WTC11 (cell line): ENCODE results near the gene INPP5A. TPM values are rescaled to one million over a fixed set of nuclear protein-coding genes. Genes with fewer than 3 reads are reported as not detected.
"Not testable (repeated sequence)": the region's sequence is repeated elsewhere in the genome, so short reads cannot be mapped to it uniquely, and the experiment has no call there.

Experiments used
- ATAC-seq: fragments of 200-7000 bp; cut with Tn5 transposase; 2 replicates; pipeline ENCODE4 v1.10.0; 2021; ENCODE audit warnings: mild to moderate bottlenecking, moderate library complexity
- CTCF ChIA-PET: fragments of 300-600 bp; sonication (Branson Sonifier 250); formaldehyde crosslinking; loops from one replicate; lab custom pipeline; 2021; ENCODE audit warnings: antibody characterized with exemption; lab: Charles Lee
- POLR2A ChIA-PET: fragments of 350-600 bp; sonication (Branson Sonifier 250); formaldehyde crosslinking; loops from one replicate; lab custom pipeline; 2021; ENCODE audit warnings: antibody characterized with exemption; lab: Charles Lee
- DNase-seq: peaks from one replicate; pipeline ENCODE4 v3.0.0; 2021; ENCODE audit warnings: low spot score
- H3K27ac Mint-ChIP-seq: 2 replicates; pipeline ENCODE4 v1.8.0; 2021; ENCODE audit warnings: mixed read lengths
- H3K27me3 Mint-ChIP-seq: 2 replicates; pipeline ENCODE4 v1.8.0; 2021; ENCODE audit warnings: low read depth, mild to moderate bottlenecking, moderate library complexity, mixed read lengths
- H3K36me3 Mint-ChIP-seq: 2 replicates; pipeline ENCODE4 v1.8.0; 2021; ENCODE audit warnings: mixed read lengths
- H3K4me1 Mint-ChIP-seq: 2 replicates; pipeline ENCODE4 v1.8.0; 2022; ENCODE audit warnings: mixed read lengths
- H3K4me3 Mint-ChIP-seq: 2 replicates; pipeline ENCODE4 v1.8.0; 2021; ENCODE audit warnings: mild to moderate bottlenecking, moderate library complexity, mixed read lengths
- H3K9me3 Mint-ChIP-seq: 2 replicates; pipeline ENCODE4 v1.8.0; 2021; ENCODE audit warnings: mixed read lengths
- FOXJ3 ChIP-seq: sonication (generic); formaldehyde crosslinking; IDR thresholded peaks from 2 replicates; pipeline ENCODE4 v1.9.0; 2021; ENCODE audit warnings: missing genetic modification reagents, mild to moderate bottlenecking, borderline replicate concordance
- GTF2I ChIP-seq: fragments of 250-450 bp; sonication (Bioruptor Pico); conservative IDR thresholded peaks from 2 replicates; pipeline ENCODE4 v1.4.0; 2021; ENCODE audit warnings: mild to moderate bottlenecking
- NFYB ChIP-seq: sonication (generic); formaldehyde crosslinking; conservative IDR thresholded peaks from 2 replicates; pipeline ENCODE4 v1.8.0; 2022; ENCODE audit warnings: low read depth, missing genetic modification reagents
- NR3C1 ChIP-seq: sonication (generic); formaldehyde crosslinking; conservative IDR thresholded peaks from 2 replicates; pipeline ENCODE4 v1.8.1; 2023; ENCODE audit warnings: low read depth, mild to moderate bottlenecking, missing genetic modification reagents
- RORB ChIP-seq: fragments of 250-450 bp; sonication (Bioruptor Pico); IDR thresholded peaks from 2 replicates; pipeline ENCODE4 v1.9.0; 2021; ENCODE audit warnings: mild to moderate bottlenecking
- ZBTB21 ChIP-seq: sonication (generic); formaldehyde crosslinking; IDR thresholded peaks from 2 replicates; pipeline ENCODE4 v1.8.1; 2023; ENCODE audit warnings: mild to moderate bottlenecking, missing genetic modification reagents, borderline replicate concordance
- ZBTB43 ChIP-seq: sonication (generic); formaldehyde crosslinking; IDR thresholded peaks from 2 replicates; pipeline ENCODE4 v1.8.1; 2023; ENCODE audit warnings: mild to moderate bottlenecking, missing genetic modification reagents
- ZNF121 ChIP-seq: sonication (generic); formaldehyde crosslinking; IDR thresholded peaks from 2 replicates; pipeline ENCODE4 v1.8.0; 2023; ENCODE audit warnings: missing genetic modification reagents
- ZNF219 ChIP-seq: sonication (generic); formaldehyde crosslinking; IDR thresholded peaks from 2 replicates; pipeline ENCODE4 v1.8.0; 2023; ENCODE audit warnings: missing genetic modification reagents, mild to moderate bottlenecking, borderline replicate concordance
- total RNA-seq: library from RNA; stranded (reverse); gene quantifications from 3 replicates; pipeline ENCODE4 v1.2.3, GENCODE V29; 2021
- TF ChIP-seq, protein P1 (sequence below): sonication (generic); formaldehyde crosslinking; IDR thresholded peaks from 2 replicates; pipeline ENCODE4 v1.8.0; 2022; ENCODE audit warnings: missing genetic modification reagents

The INPP5A gene
- total RNA-seq, 1 experiment from 2014 or later, result 22.1 TPM

DNA sequence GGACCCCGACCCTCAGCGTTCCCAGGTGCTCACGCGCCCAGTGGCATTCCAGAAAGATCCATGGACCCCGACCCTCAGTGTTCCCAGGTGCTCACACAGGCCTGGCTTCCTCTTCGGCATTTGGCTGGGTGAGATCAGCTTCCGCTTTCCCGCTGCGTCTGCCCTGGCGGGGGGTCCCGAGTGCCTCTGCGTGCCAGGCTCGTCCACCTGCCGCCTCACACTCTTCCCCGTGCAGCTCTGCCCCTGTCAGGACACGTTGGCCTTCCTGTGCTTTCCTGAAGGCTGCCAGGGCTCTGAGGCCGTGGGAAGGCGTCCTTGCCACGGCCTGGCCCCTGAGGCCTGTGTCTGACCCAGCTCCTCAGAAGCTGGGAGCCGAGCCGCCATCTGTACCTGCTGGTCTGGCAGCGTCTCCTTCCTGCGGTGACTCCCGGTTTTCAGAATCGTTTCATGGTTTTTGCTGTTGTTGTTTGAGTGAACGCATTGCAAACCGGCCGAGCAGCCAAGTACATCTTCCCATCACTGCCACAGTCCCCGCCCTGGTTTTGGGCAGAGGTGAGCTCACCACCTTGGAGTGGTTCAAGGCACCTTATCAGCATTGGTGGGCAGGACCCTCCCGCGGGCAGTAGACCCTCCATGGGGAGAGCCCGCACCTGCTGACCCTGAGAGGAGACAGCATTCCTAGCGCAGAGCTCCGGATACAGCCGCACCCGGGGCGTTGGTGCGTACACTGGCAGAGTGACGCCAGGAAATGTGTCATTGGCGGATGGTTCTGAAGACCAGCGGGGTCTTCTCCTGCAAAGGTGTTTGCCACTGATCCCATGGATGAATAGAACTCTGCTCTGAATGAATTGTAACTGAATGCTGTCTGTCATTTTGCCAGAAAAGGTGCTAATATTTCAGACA lies 231.0 kb downstream of the INPP5A start (continued):
- TF ChIP-seq RORB (CRISPR knock-in tag) (no peak), GTF2I (CRISPR knock-in tag) (no peak), ZBTB43 (CRISPR knock-in tag) (no peak)
- TF ChIP-seq, all 79 proteins: peak for 0

- ATAC-seq (no peak), DNase-seq (no peak)
- no peaks in the 10 kb centered on the region for H3K27me3 Mint-ChIP-seq
- no peak overlapping the region for H3K4me3 Mint-ChIP-seq
- ChIA-PET CTCF (no interaction called here), POLR2A (no interaction called here)
- TF ChIP-seq NR3C1 (CRISPR knock-in tag) (no peak), NFYB (CRISPR knock-in tag) (no peak), FOXJ3 (CRISPR knock-in tag) (no peak), ZNF219 (CRISPR knock-in tag) (no peak), ZBTB21 (CRISPR knock-in tag) (no peak)
- peaks cover 21% of the 10 kb centered on the region for H3K36me3 Mint-ChIP-seq
- no peak overlapping the region for H3K27ac Mint-ChIP-seq
- H3K9me3 Mint-ChIP-seq, result peaks cover 14% of the 10 kb centered on the region
- H3K4me1 Mint-ChIP-seq, result no peaks in the 10 kb centered on the region
Measured at GRCh38 chr10:132770061-132771021, 232.8 kb downstream of the INPP5A start.

GRCh38 chr10:132772816-132773215 lies 235.2 kb downstream of the INPP5A start:
- ATAC-seq, DNase-seq, CTCF ChIA-PET, H3K4me3 Mint-ChIP-seq, H3K4me1 Mint-ChIP-seq, H3K27ac Mint-ChIP-seq, POLR2A ChIA-PET, H3K27me3 Mint-ChIP-seq: not testable (repeated sequence)
- H3K9me3 Mint-ChIP-seq, result peaks cover 11% of the 10 kb centered on the region
- H3K36me3 Mint-ChIP-seq, result peaks cover 16% of the 10 kb centered on the region

DNA sequence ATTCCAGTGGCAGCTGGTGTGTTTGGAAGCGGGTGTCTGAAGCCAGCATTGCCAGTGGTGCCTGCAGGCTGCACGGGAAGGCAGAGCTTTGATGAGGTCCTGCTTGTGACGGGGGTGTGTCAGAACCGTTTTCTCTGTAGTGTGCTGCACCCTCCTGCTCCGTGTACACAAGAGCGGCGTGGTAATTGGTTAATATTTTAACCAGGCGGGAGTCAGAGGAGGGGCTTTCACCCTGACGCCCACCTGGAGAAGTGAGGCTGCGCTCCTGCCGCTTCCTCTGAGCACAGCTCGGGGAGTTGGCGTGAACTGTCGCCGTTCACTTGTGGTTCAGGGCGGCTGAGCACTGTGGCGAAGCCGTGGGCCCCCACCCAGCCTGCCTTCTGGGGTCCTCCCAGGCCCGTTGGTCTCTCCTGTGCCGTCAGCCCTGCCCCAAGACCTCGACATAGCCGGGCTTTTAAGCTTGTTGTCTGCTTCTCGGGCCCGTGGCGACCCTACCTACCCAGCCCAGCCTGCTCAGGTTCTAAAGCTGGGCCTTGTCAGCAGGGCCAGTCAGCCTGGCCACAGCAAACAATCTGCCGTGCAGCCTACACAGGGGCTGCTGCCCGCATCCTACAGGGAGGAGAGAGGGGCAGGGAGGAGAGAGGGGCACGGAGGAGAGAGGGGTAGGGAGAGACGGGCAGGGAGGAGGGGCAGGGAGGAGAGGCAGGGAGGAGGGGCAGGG lies 236.8 kb downstream of the INPP5A start:
- Mint-ChIP-seq H3K27me3 (no peaks in the 10 kb centered on the region), H3K9me3 (peaks cover 11% of the 10 kb centered on the region), H3K4me3 (no peak overlapping the region), H3K27ac (no peak overlapping the region), H3K36me3 (peaks cover 16% of the 10 kb centered on the region), H3K4me1 (no peaks in the 10 kb centered on the region)
- no peak for ATAC-seq
- TF ChIP-seq, protein P1, sequence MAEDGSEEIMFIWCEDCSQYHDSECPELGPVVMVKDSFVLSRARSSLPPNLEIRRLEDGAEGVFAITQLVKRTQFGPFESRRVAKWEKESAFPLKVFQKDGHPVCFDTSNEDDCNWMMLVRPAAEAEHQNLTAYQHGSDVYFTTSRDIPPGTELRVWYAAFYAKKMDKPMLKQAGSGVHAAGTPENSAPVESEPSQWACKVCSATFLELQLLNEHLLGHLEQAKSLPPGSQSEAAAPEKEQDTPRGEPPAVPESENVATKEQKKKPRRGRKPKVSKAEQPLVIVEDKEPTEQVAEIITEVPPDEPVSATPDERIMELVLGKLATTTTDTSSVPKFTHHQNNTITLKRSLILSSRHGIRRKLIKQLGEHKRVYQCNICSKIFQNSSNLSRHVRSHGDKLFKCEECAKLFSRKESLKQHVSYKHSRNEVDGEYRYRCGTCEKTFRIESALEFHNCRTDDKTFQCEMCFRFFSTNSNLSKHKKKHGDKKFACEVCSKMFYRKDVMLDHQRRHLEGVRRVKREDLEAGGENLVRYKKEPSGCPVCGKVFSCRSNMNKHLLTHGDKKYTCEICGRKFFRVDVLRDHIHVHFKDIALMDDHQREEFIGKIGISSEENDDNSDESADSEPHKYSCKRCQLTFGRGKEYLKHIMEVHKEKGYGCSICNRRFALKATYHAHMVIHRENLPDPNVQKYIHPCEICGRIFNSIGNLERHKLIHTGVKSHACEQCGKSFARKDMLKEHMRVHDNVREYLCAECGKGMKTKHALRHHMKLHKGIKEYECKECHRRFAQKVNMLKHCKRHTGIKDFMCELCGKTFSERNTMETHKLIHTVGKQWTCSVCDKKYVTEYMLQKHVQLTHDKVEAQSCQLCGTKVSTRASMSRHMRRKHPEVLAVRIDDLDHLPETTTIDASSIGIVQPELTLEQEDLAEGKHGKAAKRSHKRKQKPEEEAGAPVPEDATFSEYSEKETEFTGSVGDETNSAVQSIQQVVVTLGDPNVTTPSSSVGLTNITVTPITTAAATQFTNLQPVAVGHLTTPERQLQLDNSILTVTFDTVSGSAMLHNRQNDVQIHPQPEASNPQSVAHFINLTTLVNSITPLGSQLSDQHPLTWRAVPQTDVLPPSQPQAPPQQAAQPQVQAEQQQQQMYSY (CRISPR knock-in tag), result no peak
- TF ChIP-seq ZNF121 (CRISPR knock-in tag), result peak; percentile 74
- POLR2A ChIA-PET, result no interaction called here
- CTCF ChIA-PET, result interaction anchor here (0.9 to 1.5 kb wide), 2 partner anchors 118 to 120 kb away, joined by 3 to 5 read pairs; no protein-coding TSS in a partner anchor
- no peak for DNase-seq
